LNCAP (cell line): Measurements from ENCODE around the gene IRAK1BP1.

Source experiments
- TF ChIP-seq, protein P1 (sequence below): fragments of 450-650 bp; IDR thresholded peaks from 2 replicates; pipeline ENCODE4 v1.5.1; 2017; ENCODE audit warnings: mild to moderate bottlenecking

IRAK1BP1 gene

DNA sequence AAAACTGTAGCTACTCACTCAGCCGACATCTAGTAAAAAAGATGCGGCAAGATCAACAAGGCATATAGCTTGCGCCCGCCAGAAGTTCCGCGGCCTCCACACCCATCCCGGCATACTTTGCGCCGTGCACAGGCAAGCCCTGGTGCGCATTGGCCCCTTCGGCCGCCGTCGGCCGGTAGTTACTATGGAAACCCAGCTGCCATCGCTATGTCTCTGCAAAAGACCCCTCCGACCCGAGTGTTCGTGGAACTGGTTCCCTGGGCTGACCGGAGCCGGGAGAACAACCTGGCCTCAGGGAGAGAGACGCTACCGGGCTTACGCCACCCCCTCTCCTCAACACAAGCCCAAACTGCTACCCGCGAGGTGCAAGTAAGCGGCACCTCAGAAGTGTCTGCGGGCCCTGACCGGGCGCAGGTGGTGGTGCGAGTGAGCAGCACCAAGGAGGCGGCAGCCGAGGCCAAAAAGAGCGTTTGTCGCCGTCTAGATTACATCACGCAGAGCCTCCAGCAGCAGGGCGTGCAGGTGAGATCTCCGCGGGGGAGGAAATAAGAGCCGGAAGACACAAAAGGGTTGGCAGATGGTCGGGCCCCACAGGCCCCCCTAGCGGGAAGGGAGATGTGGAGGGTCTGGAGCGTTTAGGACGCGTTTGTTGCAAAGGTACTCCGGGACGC, at the start of gene IRAK1BP1:
TSS of gene IRAK1BP1 (plus strand) at position 182 of the 671 bp plus-strand sequence. CDS start at position 208, 26 bp downstream.
- TF ChIP-seq, protein P1, sequence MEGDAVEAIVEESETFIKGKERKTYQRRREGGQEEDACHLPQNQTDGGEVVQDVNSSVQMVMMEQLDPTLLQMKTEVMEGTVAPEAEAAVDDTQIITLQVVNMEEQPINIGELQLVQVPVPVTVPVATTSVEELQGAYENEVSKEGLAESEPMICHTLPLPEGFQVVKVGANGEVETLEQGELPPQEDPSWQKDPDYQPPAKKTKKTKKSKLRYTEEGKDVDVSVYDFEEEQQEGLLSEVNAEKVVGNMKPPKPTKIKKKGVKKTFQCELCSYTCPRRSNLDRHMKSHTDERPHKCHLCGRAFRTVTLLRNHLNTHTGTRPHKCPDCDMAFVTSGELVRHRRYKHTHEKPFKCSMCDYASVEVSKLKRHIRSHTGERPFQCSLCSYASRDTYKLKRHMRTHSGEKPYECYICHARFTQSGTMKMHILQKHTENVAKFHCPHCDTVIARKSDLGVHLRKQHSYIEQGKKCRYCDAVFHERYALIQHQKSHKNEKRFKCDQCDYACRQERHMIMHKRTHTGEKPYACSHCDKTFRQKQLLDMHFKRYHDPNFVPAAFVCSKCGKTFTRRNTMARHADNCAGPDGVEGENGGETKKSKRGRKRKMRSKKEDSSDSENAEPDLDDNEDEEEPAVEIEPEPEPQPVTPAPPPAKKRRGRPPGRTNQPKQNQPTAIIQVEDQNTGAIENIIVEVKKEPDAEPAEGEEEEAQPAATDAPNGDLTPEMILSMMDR, result no peak

- TF ChIP-seq, protein P1, result no peak
These were observed 43.3 kb upstream of the IRAK1BP1 start for GRCh38 chr6:78824045-78824444.

- TF ChIP-seq, protein P1, result no peak
These were observed 37.9 kb upstream of the IRAK1BP1 start for GRCh38 chr6:78829407-78829806.

- TF ChIP-seq, protein P1, result no peak
These were observed 36.5 kb upstream of the IRAK1BP1 start for GRCh38 chr6:78830805-78831204.

DNA sequence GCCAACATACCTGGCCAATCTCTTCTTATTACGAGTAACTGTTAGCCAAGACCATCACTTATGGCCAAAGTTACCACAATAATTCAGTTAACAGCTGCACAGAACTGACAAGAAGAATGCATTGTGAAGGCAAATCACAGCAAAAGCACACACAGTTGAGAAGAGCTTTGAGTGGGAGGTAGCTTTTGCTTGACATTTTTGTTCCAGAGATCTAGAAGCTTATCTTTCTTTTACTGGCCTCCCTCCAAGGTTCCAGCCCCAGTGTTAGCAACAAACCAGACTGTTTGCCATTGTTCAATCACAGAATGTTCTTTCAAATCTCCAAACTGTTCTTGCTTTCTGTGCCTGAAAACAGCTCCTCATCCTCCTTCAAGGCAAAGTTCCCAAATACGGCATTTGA, 35.9 kb upstream of the IRAK1BP1 start:
- TF ChIP-seq, protein P1, result no peak

GRCh38 chr6:78832091-78832808, 35.1 kb upstream of the IRAK1BP1 start:
- TF ChIP-seq, protein P1, result no peak

- TF ChIP-seq, protein P1, result peak; percentile 43; the same call in 1 of the 2 replicates
These were observed 31.5 kb upstream of the IRAK1BP1 start for GRCh38 chr6:78835817-78836216.
